Testis (tissue), 2 donors: ENCODE measurements around the gene CACTIN.

Experiments used
- CTCF ChIP-seq, 3 experiments: fragments of 450-650 bp in 2 of 3; fragments of 200-600 bp in 1 of 3; sonication (generic) in 1 of 3; IDR thresholded peaks; one replicate each; pipeline ENCODE4 v1.5.1; 2016 to 2019; ENCODE audit warnings: antibody characterized with exemption in 3 of 3, mild to moderate bottlenecking in 2 of 3, moderate library complexity in 1 of 3
- POLR2A ChIP-seq: fragments of 450-650 bp; IDR thresholded peaks from one replicate; pipeline ENCODE4 v1.6.1; 2017; ENCODE audit warnings: antibody characterized with exemption, mild to moderate bottlenecking, moderate library complexity

GRCh38 chr19:3605770-3606169, 20.8 kb downstream of the CACTIN start:
- TF ChIP-seq POLR2A: no peak
- no peak for TF ChIP-seq CTCF (IDR thresholded peaks at IDR 0.05)
